Skin of body (tissue), 3 donors: ENCODE data around the gene SUPT16H. TPM values are rescaled to one million over a fixed set of nuclear protein-coding genes. Genes with fewer than 3 reads are reported as not detected.

Experiments
- DNase-seq: peaks from one replicate; lab custom pipeline; 2025; lab: John Stamatoyannopoulos, UW
- small RNA-seq: library from RNA; depleted of rRNA; stranded (forward); fragments of <200 nt; gene quantifications from one replicate; pipeline ENCODE3, GENCODE V24; 2014; ENCODE audit warnings: low replicate concordance
- total RNA-seq: library from RNA; depleted of rRNA; stranded (reverse); fragments of >200 nt; gene quantifications from one replicate; pipeline ENCODE4 v1.2.3, GENCODE V29; 2014

Gene SUPT16H
- total RNA-seq, 1 donor from 2014 or later: 58.1 TPM

DNA sequence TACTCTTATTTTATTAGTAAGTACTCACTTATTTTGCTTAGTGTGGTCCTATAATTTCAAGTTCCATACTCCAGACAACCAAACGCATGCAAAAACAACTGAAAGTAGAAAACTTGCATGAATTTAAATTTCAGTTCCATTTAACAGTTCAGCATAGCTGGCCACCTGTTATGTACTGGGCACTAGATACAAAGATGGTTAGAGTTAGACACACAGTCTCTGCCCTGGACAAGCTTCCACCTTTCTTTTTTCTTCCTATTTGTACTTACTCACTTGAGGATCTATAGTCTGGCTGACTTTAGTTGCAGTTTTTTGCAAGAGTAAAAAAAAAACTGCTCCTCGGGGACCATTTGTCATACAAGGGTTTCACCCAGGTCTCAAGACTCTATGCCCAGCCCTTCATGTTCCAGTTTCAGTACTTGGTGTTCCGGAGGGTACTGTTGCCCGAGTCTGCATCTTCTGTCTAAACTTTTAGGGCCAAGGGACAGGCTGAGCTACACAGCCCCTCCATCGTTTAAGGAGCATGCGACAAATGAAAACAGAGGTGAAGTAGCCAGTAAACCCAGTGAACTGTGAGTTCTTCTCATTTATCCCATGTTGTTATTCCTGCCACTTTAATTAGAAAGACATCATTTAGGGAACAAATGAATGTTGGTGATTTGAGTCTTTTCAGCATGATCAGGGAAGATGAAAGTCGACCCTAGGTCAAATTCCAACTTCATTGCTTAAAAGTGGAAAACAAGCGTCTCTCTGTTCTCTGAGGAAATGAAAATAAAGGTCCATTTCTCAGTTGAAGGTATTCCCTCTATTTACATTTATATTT lies 81.6 kb downstream of the SUPT16H start:
- DNase-seq: no peak

Small RNAs within 50 kb of the gene (small RNA-seq; reads per million reads assigned to genes)
- gene RN7SL650P: not detected
- gene SNORD8: 2,730 reads per million, percentile 99 among the genes with 10 or more reads in this experiment
- 37.5 reads per million, percentile 95 among the genes with 10 or more reads in this experiment for gene SNORD9

Other genes starting within 250 kb of the SUPT16H start
- not detected for gene OR5AU1, start 228.0 kb downstream of the SUPT16H start, total RNA-seq
- gene HNRNPC, start 114.6 kb downstream of the SUPT16H start, total RNA-seq: 415 TPM
- gene RPGRIP1, start 103.9 kb downstream of the SUPT16H start, total RNA-seq: 0.10 TPM
- 50.4 TPM for gene CHD8, start 72.1 kb upstream of the SUPT16H start, total RNA-seq
- gene RAB2B, start 92.9 kb upstream of the SUPT16H start, total RNA-seq: 38.3 TPM
- gene TOX4, start 93.2 kb upstream of the SUPT16H start, total RNA-seq: 26.1 TPM
- gene METTL3, start 127.3 kb upstream of the SUPT16H start, total RNA-seq: 48.2 TPM
- 4.9 TPM for gene SALL2, start 142.3 kb upstream of the SUPT16H start, total RNA-seq
- not detected for gene OR10G3, start 196.1 kb upstream of the SUPT16H start, total RNA-seq